ENCODE data around the gene PLPP4.

GRCh38 chr10:120538091-120538490 lies 81.1 kb downstream of the PLPP4 start:
- TF ChIP-seq, protein P1, sequence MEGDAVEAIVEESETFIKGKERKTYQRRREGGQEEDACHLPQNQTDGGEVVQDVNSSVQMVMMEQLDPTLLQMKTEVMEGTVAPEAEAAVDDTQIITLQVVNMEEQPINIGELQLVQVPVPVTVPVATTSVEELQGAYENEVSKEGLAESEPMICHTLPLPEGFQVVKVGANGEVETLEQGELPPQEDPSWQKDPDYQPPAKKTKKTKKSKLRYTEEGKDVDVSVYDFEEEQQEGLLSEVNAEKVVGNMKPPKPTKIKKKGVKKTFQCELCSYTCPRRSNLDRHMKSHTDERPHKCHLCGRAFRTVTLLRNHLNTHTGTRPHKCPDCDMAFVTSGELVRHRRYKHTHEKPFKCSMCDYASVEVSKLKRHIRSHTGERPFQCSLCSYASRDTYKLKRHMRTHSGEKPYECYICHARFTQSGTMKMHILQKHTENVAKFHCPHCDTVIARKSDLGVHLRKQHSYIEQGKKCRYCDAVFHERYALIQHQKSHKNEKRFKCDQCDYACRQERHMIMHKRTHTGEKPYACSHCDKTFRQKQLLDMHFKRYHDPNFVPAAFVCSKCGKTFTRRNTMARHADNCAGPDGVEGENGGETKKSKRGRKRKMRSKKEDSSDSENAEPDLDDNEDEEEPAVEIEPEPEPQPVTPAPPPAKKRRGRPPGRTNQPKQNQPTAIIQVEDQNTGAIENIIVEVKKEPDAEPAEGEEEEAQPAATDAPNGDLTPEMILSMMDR (IDR thresholded peaks at IDR 0.05): no peak
- TF ChIP-seq POLR2A (IDR thresholded peaks at IDR 0.05) (no peak), POLR2AphosphoS5 (IDR thresholded peaks at IDR 0.05) (no peak)

Measured in prostate gland (tissue), 2 donors.